Trophoblast cell (in vitro differentiated cells and primary cell): Measurements from ENCODE around the gene HIPK2.
A peak's percentile ranks its signal among the peaks of the same experiment; 100 is the strongest.

Experiments used
- DNase-seq, 2 donors: peaks; one replicate each; pipeline ENCODE4 v3.0.0-alpha.2; 2016
- H2AFZ ChIP-seq: 2 replicates; pipeline ENCODE4 v1.6.1; 2013; ENCODE audit warnings: low read length, moderate library complexity, mild to moderate bottlenecking; ENCODE audit not compliant: insufficient read depth, poor library complexity
- H2AK5ac ChIP-seq: 2 replicates; pipeline ENCODE4 v1.6.1; 2013; ENCODE audit warnings: mild to moderate bottlenecking, low read length
- H2BK120ac ChIP-seq: 2 replicates; pipeline ENCODE4 v1.6.1; 2013; ENCODE audit warnings: low read length, mild to moderate bottlenecking, moderate library complexity; ENCODE audit not compliant: insufficient read depth, poor library complexity
- H2BK12ac ChIP-seq: 2 replicates; pipeline ENCODE4 v1.6.1; 2013; ENCODE audit warnings: mild to moderate bottlenecking, low read length, moderate library complexity
- H2BK5ac ChIP-seq: 2 replicates; pipeline ENCODE4 v1.6.1; 2013; ENCODE audit warnings: low read length, low read depth, moderate library complexity, mild to moderate bottlenecking; ENCODE audit not compliant: poor library complexity
- H3K14ac ChIP-seq: 2 replicates; pipeline ENCODE4 v1.6.1; 2013; ENCODE audit warnings: mild to moderate bottlenecking, low read length
- H3K18ac ChIP-seq: 2 replicates; pipeline ENCODE4 v1.6.1; 2013; ENCODE audit warnings: mild to moderate bottlenecking, low read length
- H3K23ac ChIP-seq: 2 replicates; pipeline ENCODE4 v1.6.1; 2013; ENCODE audit warnings: low read length
- H3K27ac ChIP-seq: 2 replicates; pipeline ENCODE4 v1.5.1; 2013; ENCODE audit warnings: low read depth, mild to moderate bottlenecking, inconsistent platforms, low read length, moderate library complexity
- H3K27me3 ChIP-seq: 2 replicates; pipeline ENCODE4 v1.6.1; 2013; ENCODE audit warnings: inconsistent platforms, mild to moderate bottlenecking, low read length, moderate library complexity; ENCODE audit not compliant: insufficient read depth
- H3K36me3 ChIP-seq, 2 experiments: 1 replicate in 1 of 2; 2 replicates in 1 of 2; pipeline ENCODE4 v1.6.1; 2013; ENCODE audit warnings: low read length in 2 of 2, mild to moderate bottlenecking in 2 of 2, moderate library complexity in 1 of 2; ENCODE audit not compliant: insufficient read depth in 2 of 2, control insufficient read depth in 1 of 2
- H3K4ac ChIP-seq: 2 replicates; pipeline ENCODE4 v1.6.1; 2013; ENCODE audit warnings: low read depth, mild to moderate bottlenecking, low read length, moderate library complexity
- H3K4me1 ChIP-seq, 2 experiments: 1 replicate in 1 of 2; 2 replicates in 1 of 2; pipeline ENCODE4 v1.6.1; 2013; ENCODE audit warnings: low read length in 2 of 2, mild to moderate bottlenecking in 2 of 2, moderate library complexity in 1 of 2; ENCODE audit not compliant: insufficient read depth in 2 of 2, control insufficient read depth in 1 of 2
- H3K4me2 ChIP-seq: 2 replicates; pipeline ENCODE4 v1.6.1; 2013; ENCODE audit warnings: inconsistent platforms, mild to moderate bottlenecking, low read length, moderate library complexity
- H3K4me3 ChIP-seq: 2 replicates; pipeline ENCODE4 v1.5.1; 2013; ENCODE audit warnings: mild to moderate bottlenecking, low read depth, low read length, inconsistent platforms
- H3K79me1 ChIP-seq: one replicate; pipeline ENCODE4 v1.6.1; 2013; ENCODE audit warnings: low read length
- H3K79me2 ChIP-seq: 2 replicates; pipeline ENCODE4 v1.6.1; 2013; ENCODE audit warnings: low read length, mild to moderate bottlenecking; ENCODE audit not compliant: control insufficient read depth, insufficient read depth, poor library complexity
- H3K9ac ChIP-seq: 2 replicates; pipeline ENCODE4 v1.6.1; 2013; ENCODE audit warnings: mild to moderate bottlenecking, low read length
- H3K9me3 ChIP-seq: 2 replicates; pipeline ENCODE4 v1.6.1; 2013; ENCODE audit warnings: low read depth, mild to moderate bottlenecking, control low read depth, inconsistent platforms, low read length; ENCODE audit not compliant: insufficient read depth
- H4K12ac ChIP-seq: 2 replicates; pipeline ENCODE4 v1.6.1; 2013; ENCODE audit warnings: low read depth, mild to moderate bottlenecking, low read length, moderate library complexity
- H4K8ac ChIP-seq: 2 replicates; pipeline ENCODE4 v1.6.1; 2013; ENCODE audit warnings: low read depth, mild to moderate bottlenecking, low read length, moderate library complexity
- H4K91ac ChIP-seq: one replicate; pipeline ENCODE4 v1.6.1; 2013; ENCODE audit warnings: low read depth, mild to moderate bottlenecking, low read length, moderate library complexity
- WGBS: extraction: QIAGEN DNeasy Blood & Tissue Kit; methylation state at CpG from one replicate; pipeline ENCODE4 v1.1.7; 2013; ENCODE audit warnings: missing lambda C conversion rate; ENCODE audit not compliant: insufficient read length, insufficient coverage; ENCODE audit errors: extremely low coverage; 5-methylcytosine and 5-hydroxymethylcytosine counted together

The HIPK2 gene

DNA sequence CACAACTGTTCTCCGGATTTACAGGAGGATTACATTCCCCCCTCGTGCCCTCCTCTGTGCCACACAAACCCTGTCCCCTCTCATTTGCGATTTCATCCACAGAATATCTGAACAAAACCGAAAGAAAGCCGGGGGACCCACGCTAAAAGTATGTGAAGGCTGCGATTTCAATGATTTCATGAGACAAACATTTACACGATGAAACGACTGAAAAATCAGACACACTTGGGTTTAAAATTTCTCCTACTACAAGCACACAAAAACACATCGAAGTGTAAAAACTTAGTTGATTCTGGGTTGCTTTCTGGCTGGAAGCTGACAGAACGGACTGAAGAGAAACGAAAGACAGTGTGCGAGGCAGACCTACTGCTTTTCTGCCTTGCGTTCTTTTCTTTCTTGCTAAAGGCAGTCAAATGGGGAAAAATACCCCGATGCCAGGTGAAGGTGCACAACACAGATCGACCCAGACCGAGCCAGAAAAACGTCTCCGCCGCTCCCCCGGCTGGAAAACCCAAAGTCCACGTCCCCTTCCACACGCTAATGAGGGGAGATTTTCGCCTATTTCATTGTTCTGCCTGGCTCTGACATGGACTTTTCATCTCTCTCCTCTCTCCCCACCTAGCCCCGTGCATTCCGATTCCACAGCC is 1.2 kb downstream of the HIPK2 start:
- Histone ChIP-seq H3K9ac (no peak overlapping the region), H3K79me2 (no peaks in the 10 kb centered on the region), H3K36me3 (no peaks in the 10 kb centered on the region), H3K9me3 (no peaks in the 10 kb centered on the region), H2BK5ac (no peak overlapping the region), H2BK12ac (no peak overlapping the region), H3K18ac (no peak overlapping the region), H3K14ac (no peak overlapping the region), H3K27me3 (peaks cover 13% of the 10 kb centered on the region), H4K8ac (no peak overlapping the region), H4K12ac (no peak overlapping the region), H2BK120ac (no peak overlapping the region), H3K23ac (no peak overlapping the region), H3K4me2 (peak overlapping the region; percentile 83), H3K27ac (no peak overlapping the region), H3K4me1 (peaks cover 0 to 6% of the 10 kb centered on the region in 2 experiments), H3K79me1 (no peaks in the 10 kb centered on the region), H3K4me3 (peak overlapping the region; percentile 81), H2AK5ac (no peak overlapping the region), H4K91ac (no peak overlapping the region), H3K4ac (no peak overlapping the region), H2AFZ (no peak overlapping the region)
- no CpG with 5 or more reads among the region's 26 CpGs for WGBS
- peak; percentile 39 to 61 for DNase-seq

DNA sequence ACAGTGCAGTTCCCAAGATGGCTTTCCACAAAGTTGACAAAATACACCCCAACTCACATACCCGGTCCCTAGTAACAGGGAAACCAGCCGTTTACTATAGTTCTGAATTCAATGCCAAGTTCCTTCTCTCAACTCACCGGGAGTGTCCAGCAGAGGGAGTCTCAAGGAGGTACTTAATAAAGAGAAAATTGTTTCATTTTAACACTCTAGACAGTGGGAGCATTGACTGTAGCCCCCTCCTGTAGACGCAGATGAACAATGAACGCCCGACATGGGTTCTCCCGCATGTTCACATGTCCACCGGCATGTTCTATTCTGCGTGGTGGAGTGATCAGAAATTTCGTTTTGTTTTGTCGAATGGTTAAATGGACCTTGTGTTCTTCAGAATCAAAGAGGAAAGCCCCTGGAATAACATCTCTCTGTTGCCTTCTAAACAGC is 1.9 kb downstream of the HIPK2 start:
- peaks cover 0 to 6% of the 10 kb centered on the region in 2 experiments for H3K4me1 ChIP-seq
- H3K9ac ChIP-seq, result no peak overlapping the region
- H4K12ac ChIP-seq, result no peak overlapping the region
- H2BK120ac ChIP-seq, result no peak overlapping the region
- H2AFZ ChIP-seq, result no peak overlapping the region
- no peak overlapping the region for H3K4me3 ChIP-seq
- no peak overlapping the region for H3K23ac ChIP-seq
- H3K9me3 ChIP-seq, result no peaks in the 10 kb centered on the region
- H3K4ac ChIP-seq, result no peak overlapping the region
- no peak overlapping the region for H3K18ac ChIP-seq
- H3K27me3 ChIP-seq, result peaks cover 13% of the 10 kb centered on the region
- peak; percentile 51 to 76 for DNase-seq
- no peaks in the 10 kb centered on the region for H3K79me2 ChIP-seq
- H4K91ac ChIP-seq, result no peak overlapping the region
- H2BK12ac ChIP-seq, result no peak overlapping the region
- no peaks in the 10 kb centered on the region for H3K79me1 ChIP-seq
- H3K14ac ChIP-seq, result no peak overlapping the region
- H3K4me2 ChIP-seq, result peak overlapping the region; percentile 4
- WGBS, result no CpG with 5 or more reads among the region's 11 CpGs
- H2AK5ac ChIP-seq, result no peak overlapping the region
- H3K27ac ChIP-seq, result no peak overlapping the region
- H2BK5ac ChIP-seq, result no peak overlapping the region
- H4K8ac ChIP-seq, result no peak overlapping the region
- H3K36me3 ChIP-seq, result no peaks in the 10 kb centered on the region

DNA sequence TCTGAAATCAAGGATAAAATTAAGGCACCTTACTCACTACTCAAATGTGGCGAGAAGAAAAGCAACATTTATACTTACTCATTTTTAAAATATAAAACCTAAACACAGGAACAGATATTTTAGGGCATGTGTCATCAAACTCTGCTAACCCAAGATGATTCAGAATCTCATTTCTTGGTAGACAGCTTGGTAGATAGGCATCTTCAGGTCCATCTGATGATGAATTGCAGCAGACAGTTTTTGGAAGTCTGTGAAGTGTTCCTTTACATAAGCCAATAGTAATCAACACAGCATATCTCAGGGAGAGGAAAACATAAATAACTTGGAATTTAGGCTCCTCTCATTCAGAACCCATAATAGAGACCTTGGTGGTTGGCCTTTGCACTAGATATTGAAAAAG is 3.4 kb downstream of the HIPK2 start:
- Histone ChIP-seq H3K4me2 (no peak overlapping the region), H3K9me3 (no peaks in the 10 kb centered on the region), H3K18ac (no peak overlapping the region), H3K36me3 (no peaks in the 10 kb centered on the region), H4K12ac (no peak overlapping the region), H2AK5ac (no peak overlapping the region), H3K4ac (no peak overlapping the region), H2AFZ (no peak overlapping the region), H3K23ac (no peak overlapping the region), H3K79me2 (no peaks in the 10 kb centered on the region), H2BK5ac (no peak overlapping the region), H3K9ac (no peak overlapping the region), H2BK12ac (no peak overlapping the region), H3K4me3 (no peak overlapping the region), H3K79me1 (no peaks in the 10 kb centered on the region), H3K27ac (no peak overlapping the region), H2BK120ac (no peak overlapping the region), H3K14ac (no peak overlapping the region), H3K27me3 (peaks cover 5% of the 10 kb centered on the region), H3K4me1 (peaks cover 0 to 6% of the 10 kb centered on the region in 2 experiments), H4K8ac (no peak overlapping the region), H4K91ac (no peak overlapping the region)
- WGBS, result no CpG with 5 or more reads among the region's 1 CpG
- DNase-seq, result peak in 1 of 2 donors; percentile 26

DNA sequence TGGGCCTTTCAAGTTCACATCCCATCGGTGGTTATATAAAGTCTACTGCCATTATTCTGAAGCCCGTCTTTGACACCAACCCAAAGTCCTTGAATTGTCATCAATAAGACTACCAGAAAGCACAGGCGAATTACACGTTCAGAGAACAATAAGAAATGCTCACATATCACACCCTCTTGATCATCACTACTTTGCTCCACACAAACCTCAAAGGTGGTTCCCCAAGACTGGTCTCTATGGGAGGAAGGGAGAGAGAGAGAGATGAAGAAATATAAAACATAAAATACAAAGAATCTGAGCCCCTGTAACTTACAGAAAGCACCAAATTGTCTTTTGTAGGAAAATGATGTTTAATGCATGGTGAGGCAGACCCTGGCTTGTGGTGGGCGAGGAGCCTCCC is 4.4 kb downstream of the HIPK2 start:
- WGBS, result no CpG with 5 or more reads among the region's 5 CpGs
- H4K91ac ChIP-seq, result no peak overlapping the region
- H3K4me1 ChIP-seq, result peaks cover 0 to 6% of the 10 kb centered on the region in 2 experiments
- H3K9ac ChIP-seq, result no peak overlapping the region
- H2AFZ ChIP-seq, result no peak overlapping the region
- H3K9me3 ChIP-seq, result no peaks in the 10 kb centered on the region
- DNase-seq, result no peak
- no peak overlapping the region for H3K18ac ChIP-seq
- no peak overlapping the region for H2BK12ac ChIP-seq
- no peak overlapping the region for H2BK5ac ChIP-seq
- H3K4me3 ChIP-seq, result no peak overlapping the region
- no peaks in the 10 kb centered on the region for H3K79me2 ChIP-seq
- no peak overlapping the region for H4K12ac ChIP-seq
- H3K4me2 ChIP-seq, result no peak overlapping the region
- no peaks in the 10 kb centered on the region for H3K79me1 ChIP-seq
- no peak overlapping the region for H2BK120ac ChIP-seq
- H3K23ac ChIP-seq, result no peak overlapping the region
- no peak overlapping the region for H3K27ac ChIP-seq
- H3K14ac ChIP-seq, result no peak overlapping the region
- no peak overlapping the region for H2AK5ac ChIP-seq
- no peak overlapping the region for H4K8ac ChIP-seq
- H3K4ac ChIP-seq, result no peak overlapping the region
- H3K36me3 ChIP-seq, result no peaks in the 10 kb centered on the region
- peaks cover 2% of the 10 kb centered on the region for H3K27me3 ChIP-seq
